K562 (cell line): ENCODE results near the gene ARMC9. TPM values are rescaled to one million over a fixed set of nuclear protein-coding genes. Genes with fewer than 3 reads are reported as not detected.

Source experiments
- ATAC-seq: fragments of 200-7000 bp; cut with Tn5 transposase; 3 replicates; pipeline ENCODE4 v1.9.1; 2020; ENCODE audit warnings: moderate library complexity
- BruUV-seq: library from RNA; stranded (reverse); fragments of 400-500 nt; replicated peaks from 2 replicates; lab custom pipeline; 2021; lab: Mats Ljungman, UMichigan
- CTCF ChIA-PET: fragments of 300-600 bp; formaldehyde crosslinking; extraction: SDS; loops from one replicate; lab custom pipeline; 2021; ENCODE audit warnings: low intra/inter-chr PET ratio; lab: Yijun Ruan, JAX
- POLR2A ChIA-PET: fragments of 300-600, 350-650 bp; sonication (Branson Sonifier 250); formaldehyde crosslinking; extraction: SDS; loops from one replicate; lab custom pipeline; 2021; ENCODE audit warnings: antibody characterized with exemption, inconsistent platforms; lab: Yijun Ruan, JAX
- DNase-seq, 4 experiments: peaks; one replicate each; pipeline versions ENCODE4 v3.0.0 to v3.0.0-alpha.2; 2011 to 2018; ENCODE audit warnings: low spot score in 3 of 4, mixed read lengths in 3 of 4; ENCODE audit errors: extremely low read depth in 1 of 4
- FAIRE-seq: peaks from 2 replicates; lab custom pipeline; 2011; peaks lifted over from hg19 to GRCh38; lab: Jason Lieb, UNC
- H2AFZ ChIP-seq: 2 replicates; pipeline ENCODE4 v1.6.0; 2011; ENCODE audit warnings: low read depth, low read length, control low read depth, inconsistent platforms
- H3K27ac ChIP-seq: fragments of 200-600 bp; 3 replicates; pipeline ENCODE4 v1.8.0; 2011; ENCODE audit warnings: low read depth, mild to moderate bottlenecking, control low read depth, inconsistent platforms, low read length, moderate library complexity, mixed read lengths; ENCODE audit errors: extremely low read depth
- H3K27me3 ChIP-seq, 2 experiments: fragments of 300-600 bp in 1 of 2; 2 replicates in 1 of 2; 3 replicates in 1 of 2; pipeline versions ENCODE4 v1.6.0 to v1.8.0; 2011; ENCODE audit warnings: inconsistent platforms in 2 of 2, low read length in 2 of 2, mild to moderate bottlenecking in 1 of 2, mixed read lengths in 1 of 2, moderate library complexity in 1 of 2; ENCODE audit not compliant: control insufficient read depth in 2 of 2, insufficient read depth in 2 of 2
- H3K36me3 ChIP-seq: fragments of 300-600 bp; 3 replicates; pipeline ENCODE4 v1.8.0; 2011; ENCODE audit warnings: mild to moderate bottlenecking, low read length, inconsistent platforms; ENCODE audit not compliant: control insufficient read depth, insufficient read depth
- H3K4me1 ChIP-seq, 2 experiments: fragments of 200-600 bp in 1 of 2; replicated peaks in 1 of 2; 2 replicates in 1 of 2; 3 replicates in 1 of 2; pipeline versions ENCODE4 v1.5.1 to v1.8.0; 2011; ENCODE audit warnings: inconsistent platforms in 2 of 2, low read length in 2 of 2, mild to moderate bottlenecking in 1 of 2, mixed read lengths in 1 of 2, moderate library complexity in 1 of 2; ENCODE audit not compliant: control insufficient read depth in 2 of 2, insufficient read depth in 2 of 2
- H3K4me2 ChIP-seq: 2 replicates; pipeline ENCODE4 v1.6.1; 2011; ENCODE audit warnings: low read length, control low read depth, inconsistent platforms, mixed read lengths; ENCODE audit not compliant: insufficient read depth
- H3K4me3 ChIP-seq: fragments of 200-600 bp; sonication (generic), shearing (Covaris generic); 2 replicates; pipeline ENCODE4 v1.5.1; 2016; ENCODE audit warnings: control low read depth, inconsistent platforms
- H3K79me2 ChIP-seq: fragments of 200-600 bp; 3 replicates; pipeline ENCODE4 v1.8.0; 2011; ENCODE audit warnings: low read length, inconsistent platforms; ENCODE audit not compliant: control insufficient read depth, insufficient read depth
- H3K9ac ChIP-seq, 2 experiments: 2 replicates each; pipeline versions ENCODE4 v1.6.0 to v1.6.1; 2011; ENCODE audit warnings: low read depth in 2 of 2, low read length in 2 of 2, control low read depth in 1 of 2, inconsistent platforms in 1 of 2, mild to moderate bottlenecking in 1 of 2, mixed read lengths in 1 of 2; ENCODE audit not compliant: insufficient read depth in 1 of 2
- H3K9me1 ChIP-seq: one replicate; pipeline ENCODE4 v1.6.0; 2011; ENCODE audit warnings: inconsistent platforms, mild to moderate bottlenecking, low read length, moderate library complexity; ENCODE audit not compliant: control insufficient read depth, insufficient read depth
- H3K9me3 ChIP-seq: replicated peaks from 2 replicates; pipeline ENCODE4 v1.5.1; 2011; ENCODE audit warnings: low read depth, low read length, inconsistent platforms; ENCODE audit not compliant: control insufficient read depth, insufficient read depth
- H4K20me1 ChIP-seq: replicated peaks from 2 replicates; pipeline ENCODE4 v1.6.1; 2011; ENCODE audit warnings: low read length, inconsistent platforms, mixed read lengths; ENCODE audit not compliant: control insufficient read depth, insufficient read depth
- CHCHD3 ChIP-seq: fragments of 250-450 bp; sonication (Bioruptor Pico); IDR thresholded peaks from 2 replicates; pipeline ENCODE4 v2.1.2; 2022; ENCODE audit warnings: mild to moderate bottlenecking
- CXXC5 ChIP-seq: fragments of 250-450 bp; sonication (Bioruptor Pico); IDR thresholded peaks from 2 replicates; pipeline ENCODE4 v1.8.0; 2022; ENCODE audit warnings: inconsistent platforms, mild to moderate bottlenecking, moderate library complexity
- MXI1 ChIP-seq: IDR thresholded peaks from 2 replicates; pipeline ENCODE4 v1.6.1; 2011; ENCODE audit warnings: low read depth, mild to moderate bottlenecking, improper control_type of control experiment, low read length
- NFATC3 ChIP-seq: fragments of 450-650 bp; IDR thresholded peaks from 2 replicates; pipeline ENCODE4 v1.6.1; 2017; ENCODE audit warnings: mild to moderate bottlenecking
- THRAP3 ChIP-seq: fragments of 450-650 bp; IDR thresholded peaks from 2 replicates; pipeline ENCODE4 v1.6.1; 2016; ENCODE audit warnings: mild to moderate bottlenecking, inconsistent platforms, borderline replicate concordance
- WGBS: fragments of 100-300 bp; shearing (Covaris generic); methylation state at CpG from one replicate; pipeline ENCODE4 v1.1.6; 2016; ENCODE audit warnings: low coverage, mixed read lengths; ENCODE audit not compliant: insufficient coverage; ENCODE audit errors: missing lambda C conversion rate; 5-methylcytosine and 5-hydroxymethylcytosine counted together
- in situ Hi-C: fragments of 300-500 bp; cut with MboI; formaldehyde crosslinking; loops from 4 replicates; pipeline ENCODE4 v1.15.0; 2018; ENCODE audit warnings: inconsistent platforms, mixed read lengths
- intact Hi-C: fragments of 100-400 bp; cut with micrococcal nuclease; formaldehyde crosslinking; loops from 2 replicates; pipeline ENCODE4 v1.14.2; 2022
- polyA plus RNA-seq, 8 experiments: library from polyadenylated mRNA; depleted of rRNA in 4 of 8; stranded (reverse) in 5 of 8; unstranded in 3 of 8; fragments of >200 nt; fragmentation: Nextera tagmentation in 2 of 8; fragmentation: Illumina TruSeq in 1 of 8; extraction: Ambion mirVana in 2 of 8; extraction: Trizol in 1 of 8; gene quantifications; 2 replicates each; pipeline versions ENCODE4 v1.2.1 to v1.2.3, GENCODE V29; 2011 to 2014; ENCODE audit warnings: inconsistent platforms in 1 of 8, missing spikeins in 1 of 8
- total RNA-seq, 7 experiments: library from RNA; depleted of rRNA in 6 of 7; stranded (reverse); fragments of >200 nt in 6 of 7; fragmentation: Illumina TruSeq in 2 of 7; extraction: Trizol in 2 of 7; gene quantifications; 2 replicates each; pipeline versions ENCODE4 v1.2.1 to v1.2.3, GENCODE V29; 2011 to 2021; ENCODE audit warnings: low replicate concordance in 1 of 7
- TF ChIP-seq, protein P1 (sequence below): sonication (generic); formaldehyde crosslinking; IDR thresholded peaks from 2 replicates; pipeline ENCODE4 v1.8.0; 2022; ENCODE audit warnings: mild to moderate bottlenecking, missing genetic modification reagents
- TF ChIP-seq, protein P2 (sequence below): fragments of 250-450 bp; sonication (Bioruptor Pico); IDR thresholded peaks from 2 replicates; pipeline ENCODE4 v1.6.1; 2021; ENCODE audit warnings: mild to moderate bottlenecking
- TF ChIP-seq, protein P3 (sequence below), 2 experiments: fragments of 450-650 bp in 1 of 2; sonication (generic) in 1 of 2; formaldehyde crosslinking in 1 of 2; IDR thresholded peaks; 2 replicates each; pipeline versions ENCODE4 v1.7.1 to v1.9.0; 2016 to 2022; ENCODE audit warnings: inconsistent platforms in 1 of 2, mild to moderate bottlenecking in 1 of 2, missing genetic modification reagents in 1 of 2
- TF ChIP-seq, protein P4 (sequence below): sonication (generic); formaldehyde crosslinking; IDR thresholded peaks from 2 replicates; pipeline ENCODE4 v1.4.0; 2020; ENCODE audit warnings: mild to moderate bottlenecking, missing genetic modification reagents

Gene ARMC9
- total and polyA plus RNA-seq, 9 of the 15 experiments (the other 6 are each of a cell fraction or from before 2014, with no cell fraction given) = 0.36 to 2.3 (median 1.1) TPM

DNA sequence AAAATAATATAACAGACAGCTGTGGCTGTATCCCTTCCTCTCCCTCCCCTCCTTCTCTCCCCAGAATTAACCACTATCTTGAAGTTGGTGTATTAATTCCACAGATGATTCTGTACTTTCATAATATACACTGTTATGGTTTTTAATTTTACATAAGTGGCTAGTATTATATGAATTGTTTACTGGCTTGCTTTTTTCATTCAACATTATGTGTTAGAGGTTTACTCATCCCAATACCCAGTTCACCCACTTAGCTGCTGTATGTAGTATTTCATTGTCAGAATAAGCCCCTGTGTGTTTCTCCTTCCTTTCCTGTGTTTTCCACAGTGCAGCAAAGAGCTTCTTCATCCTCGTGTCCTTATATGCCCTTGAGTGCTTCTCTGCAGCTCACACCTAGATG lies 121.4 kb downstream of the ARMC9 start:
- H3K9me1 ChIP-seq = no peaks in the 10 kb centered on the region
- DNase-seq = no peak
- H3K4me3 ChIP-seq = no peak overlapping the region
- H2AFZ ChIP-seq = no peak overlapping the region
- FAIRE-seq = no peak
- H3K36me3 ChIP-seq = no peaks in the 10 kb centered on the region
- ATAC-seq = no peak
- H3K4me2 ChIP-seq = no peak overlapping the region
- H3K79me2 ChIP-seq = no peaks in the 10 kb centered on the region
- ChIA-PET POLR2A (no interaction called here), CTCF (no interaction called here)
- no peaks in the 10 kb centered on the region for H4K20me1 ChIP-seq
- intact Hi-C loops (no loop called here), in situ Hi-C loops (no loop called here)
- peaks cover 3% of the 10 kb centered on the region; the same call in 1 of the 2 replicates for H3K9me3 ChIP-seq
- peaks cover 0 to 6% of the 10 kb centered on the region in 2 experiments; a peak in 2 of 5 replicates for H3K27me3 ChIP-seq
- no peak overlapping the region for H3K9ac ChIP-seq
- H3K4me1 ChIP-seq = peaks cover 0 to 3% of the 10 kb centered on the region in 2 experiments; a peak in 1 of 5 replicates
- no peak overlapping the region for H3K27ac ChIP-seq
- WGBS = 0% methylated on average over 1 of the region's 1 CpG
- no TSS peak for BruUV-seq
- TF ChIP-seq, protein P1, sequence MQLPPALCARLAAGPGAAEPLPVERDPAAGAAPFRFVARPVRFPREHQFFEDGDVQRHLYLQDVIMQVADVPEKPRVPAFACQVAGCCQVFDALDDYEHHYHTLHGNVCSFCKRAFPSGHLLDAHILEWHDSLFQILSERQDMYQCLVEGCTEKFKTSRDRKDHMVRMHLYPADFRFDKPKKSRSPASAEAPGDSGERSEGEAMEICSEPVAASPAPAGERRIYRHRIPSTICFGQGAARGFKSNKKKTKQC = no peak
- TF ChIP-seq NFATC3 (no peak), THRAP3 (no peak), MXI1 (no peak), CXXC5 (CRISPR knock-in tag) (no peak), CHCHD3 (no peak)
- TF ChIP-seq, protein P2, sequence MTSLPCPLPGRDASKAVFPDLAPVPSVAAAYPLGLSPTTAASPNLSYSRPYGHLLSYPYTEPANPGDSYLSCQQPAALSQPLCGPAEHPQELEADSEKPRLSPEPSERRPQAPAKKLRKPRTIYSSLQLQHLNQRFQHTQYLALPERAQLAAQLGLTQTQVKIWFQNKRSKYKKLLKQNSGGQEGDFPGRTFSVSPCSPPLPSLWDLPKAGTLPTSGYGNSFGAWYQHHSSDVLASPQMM (CRISPR knock-in tag) = no peak
- TF ChIP-seq, protein P3, sequence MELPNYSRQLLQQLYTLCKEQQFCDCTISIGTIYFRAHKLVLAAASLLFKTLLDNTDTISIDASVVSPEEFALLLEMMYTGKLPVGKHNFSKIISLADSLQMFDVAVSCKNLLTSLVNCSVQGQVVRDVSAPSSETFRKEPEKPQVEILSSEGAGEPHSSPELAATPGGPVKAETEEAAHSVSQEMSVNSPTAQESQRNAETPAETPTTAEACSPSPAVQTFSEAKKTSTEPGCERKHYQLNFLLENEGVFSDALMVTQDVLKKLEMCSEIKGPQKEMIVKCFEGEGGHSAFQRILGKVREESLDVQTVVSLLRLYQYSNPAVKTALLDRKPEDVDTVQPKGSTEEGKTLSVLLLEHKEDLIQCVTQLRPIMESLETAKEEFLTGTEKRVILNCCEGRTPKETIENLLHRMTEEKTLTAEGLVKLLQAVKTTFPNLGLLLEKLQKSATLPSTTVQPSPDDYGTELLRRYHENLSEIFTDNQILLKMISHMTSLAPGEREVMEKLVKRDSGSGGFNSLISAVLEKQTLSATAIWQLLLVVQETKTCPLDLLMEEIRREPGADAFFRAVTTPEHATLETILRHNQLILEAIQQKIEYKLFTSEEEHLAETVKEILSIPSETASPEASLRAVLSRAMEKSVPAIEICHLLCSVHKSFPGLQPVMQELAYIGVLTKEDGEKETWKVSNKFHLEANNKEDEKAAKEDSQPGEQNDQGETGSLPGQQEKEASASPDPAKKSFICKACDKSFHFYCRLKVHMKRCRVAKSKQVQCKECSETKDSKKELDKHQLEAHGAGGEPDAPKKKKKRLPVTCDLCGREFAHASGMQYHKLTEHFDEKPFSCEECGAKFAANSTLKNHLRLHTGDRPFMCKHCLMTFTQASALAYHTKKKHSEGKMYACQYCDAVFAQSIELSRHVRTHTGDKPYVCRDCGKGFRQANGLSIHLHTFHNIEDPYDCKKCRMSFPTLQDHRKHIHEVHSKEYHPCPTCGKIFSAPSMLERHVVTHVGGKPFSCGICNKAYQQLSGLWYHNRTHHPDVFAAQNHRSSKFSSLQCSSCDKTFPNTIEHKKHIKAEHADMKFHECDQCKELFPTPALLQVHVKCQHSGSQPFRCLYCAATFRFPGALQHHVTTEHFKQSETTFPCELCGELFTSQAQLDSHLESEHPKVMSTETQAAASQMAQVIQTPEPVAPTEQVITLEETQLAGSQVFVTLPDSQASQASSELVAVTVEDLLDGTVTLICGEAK (IDR thresholded peaks at IDR 0.05) = no peak
- TF ChIP-seq, protein P3 (CRISPR knock-in tag; IDR thresholded peaks at IDR 0.05) = no peak
- TF ChIP-seq, protein P4, sequence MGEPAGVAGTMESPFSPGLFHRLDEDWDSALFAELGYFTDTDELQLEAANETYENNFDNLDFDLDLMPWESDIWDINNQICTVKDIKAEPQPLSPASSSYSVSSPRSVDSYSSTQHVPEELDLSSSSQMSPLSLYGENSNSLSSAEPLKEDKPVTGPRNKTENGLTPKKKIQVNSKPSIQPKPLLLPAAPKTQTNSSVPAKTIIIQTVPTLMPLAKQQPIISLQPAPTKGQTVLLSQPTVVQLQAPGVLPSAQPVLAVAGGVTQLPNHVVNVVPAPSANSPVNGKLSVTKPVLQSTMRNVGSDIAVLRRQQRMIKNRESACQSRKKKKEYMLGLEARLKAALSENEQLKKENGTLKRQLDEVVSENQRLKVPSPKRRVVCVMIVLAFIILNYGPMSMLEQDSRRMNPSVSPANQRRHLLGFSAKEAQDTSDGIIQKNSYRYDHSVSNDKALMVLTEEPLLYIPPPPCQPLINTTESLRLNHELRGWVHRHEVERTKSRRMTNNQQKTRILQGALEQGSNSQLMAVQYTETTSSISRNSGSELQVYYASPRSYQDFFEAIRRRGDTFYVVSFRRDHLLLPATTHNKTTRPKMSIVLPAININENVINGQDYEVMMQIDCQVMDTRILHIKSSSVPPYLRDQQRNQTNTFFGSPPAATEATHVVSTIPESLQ (CRISPR knock-in tag) = no peak
